Measurements from ENCODE around the gene SAPCD1.

GRCh38 chr6:31740397-31741223 lies 21.8 kb upstream of the SAPCD1 start:
- no peak for TF ChIP-seq CTCF (IDR thresholded peaks at IDR 0.05)
- TF ChIP-seq ZFX (IDR thresholded peaks at IDR 0.05; ENCODE audit: borderline replicate concordance): no peak

All from 22Rv1 (cell line).